ENCODE data around the gene EPHB3.

GRCh38 chr3:184579513-184579912, 17.9 kb downstream of the EPHB3 start:
- TF ChIP-seq CTCF (IDR thresholded peaks at IDR 0.05) (no peak), POLR2A (IDR thresholded peaks at IDR 0.05) (no peak)
